HCT116 (cell line): Measurements from ENCODE around the gene RPL10. TPM values are rescaled to one million over a fixed set of nuclear protein-coding genes. Genes with fewer than 3 reads are reported as not detected.
"Not testable (repeated sequence)": the region's sequence is repeated elsewhere in the genome, so short reads cannot be mapped to it uniquely, and the experiment has no call there.

Experiments
- ATAC-seq: fragments of 200-7000 bp; cut with Tn5 transposase; 2 replicates; pipeline ENCODE4 v1.9.1; 2020; ENCODE audit warnings: mild to moderate bottlenecking, moderate library complexity
- BruUV-seq: library from RNA; stranded (reverse); fragments of 400-500 nt; replicated peaks from 2 replicates; lab custom pipeline; 2021; lab: Mats Ljungman, UMichigan
- CTCF ChIA-PET: fragments of 300-600 bp; sonication (Branson Sonifier 250); formaldehyde crosslinking; loops from one replicate; lab custom pipeline; 2021; ENCODE audit warnings: antibody characterized with exemption; lab: Charles Lee
- POLR2A ChIA-PET: fragments of 300-600, 350-600 bp; sonication (Branson Sonifier 250); formaldehyde crosslinking; loops from one replicate; lab custom pipeline; 2021; ENCODE audit warnings: antibody characterized with exemption; lab: Charles Lee
- RAD21 ChIA-PET, 2 experiments: fragments of 300-600 bp; sonication (Branson Sonifier 250); formaldehyde crosslinking; loops; one replicate each; lab custom pipeline; 2023; ENCODE audit warnings: low total read pairs in 2 of 2; ENCODE audit not compliant: uncharacterized antibody in 2 of 2, unreplicated experiment in 2 of 2, low non-redundant PET in 1 of 2; lab: Charles Lee
- DNase-seq: peaks from one replicate; pipeline ENCODE4 v3.0.0-alpha.2; 2010; ENCODE audit warnings: low read depth, low spot score
- H2AFZ ChIP-seq: fragments of 200-600 bp; shearing (Covaris generic), sonication (generic); 2 replicates; pipeline ENCODE4 v1.6.1; 2017; ENCODE audit warnings: low read depth, mixed run types, mixed read lengths, antibody characterized with exemption, low read length; ENCODE audit not compliant: poor library complexity, severe bottlenecking
- H3K27ac ChIP-seq: 2 replicates; pipeline ENCODE4 v1.5.1; 2012; ENCODE audit warnings: low read depth, low read length
- H3K27me3 ChIP-seq: fragments of 200-600 bp; sonication (generic); 2 replicates; pipeline ENCODE4 v1.6.1; 2016; ENCODE audit warnings: mixed run types, low read length, mixed read lengths; ENCODE audit not compliant: insufficient read depth
- H3K36me3 ChIP-seq, 2 experiments: fragments of 200-500 bp in 1 of 2; fragments of 200-600 bp in 1 of 2; sonication (Bioruptor generic) in 1 of 2; sonication (generic) in 1 of 2; 2 replicates each; pipeline versions ENCODE4 v1.5.1 to v1.6.1; 2014 to 2016; ENCODE audit warnings: low read length in 2 of 2, inconsistent platforms in 1 of 2, mixed read lengths in 1 of 2, mixed run types in 1 of 2; ENCODE audit not compliant: insufficient read depth in 2 of 2, control insufficient read depth in 1 of 2
- H3K4me1 ChIP-seq, 2 experiments: fragments of 200-600 bp in 1 of 2; sonication (generic) in 1 of 2; 2 replicates each; pipeline versions ENCODE4 v1.5.1 to v1.6.1; 2012 to 2017; ENCODE audit warnings: low read length in 2 of 2, inconsistent platforms in 1 of 2, mild to moderate bottlenecking in 1 of 2, mixed read lengths in 1 of 2, mixed run types in 1 of 2, moderate library complexity in 1 of 2; ENCODE audit not compliant: insufficient read depth in 2 of 2, control insufficient read depth in 1 of 2
- H3K4me2 ChIP-seq: fragments of 200-600 bp; sonication (generic); 2 replicates; pipeline ENCODE4 v1.6.1; 2017; ENCODE audit warnings: mixed run types, low read length, mixed read lengths
- H3K4me3 ChIP-seq, 2 experiments: fragments of 200-600 bp in 1 of 2; sonication (generic) in 1 of 2; replicated peaks in 1 of 2; 2 replicates each; pipeline ENCODE4 v1.5.1; 2011 to 2016; ENCODE audit warnings: low read length in 2 of 2, control low read depth in 1 of 2, low read depth in 1 of 2, mild to moderate bottlenecking in 1 of 2, mixed read lengths in 1 of 2, mixed run types in 1 of 2
- H3K79me2 ChIP-seq: fragments of 200-600 bp; sonication (generic); 2 replicates; pipeline ENCODE4 v1.6.1; 2017; ENCODE audit warnings: mild to moderate bottlenecking, mixed run types, low read length, moderate library complexity, mixed read lengths; ENCODE audit not compliant: insufficient read depth
- H3K9ac ChIP-seq: fragments of 200-600 bp; sonication (generic); 2 replicates; pipeline ENCODE4 v1.6.1; 2016; ENCODE audit warnings: low read length, mixed read lengths
- H3K9me2 ChIP-seq: fragments of 200-600 bp; sonication (generic), shearing (Covaris generic); 2 replicates; pipeline ENCODE4 v1.6.1; 2017; ENCODE audit warnings: mixed run types, mild to moderate bottlenecking, moderate library complexity; ENCODE audit not compliant: insufficient read depth
- H3K9me3 ChIP-seq, 2 experiments: fragments of 200-500 bp in 1 of 2; fragments of 200-600 bp in 1 of 2; sonication (Bioruptor generic) in 1 of 2; sonication (generic) in 1 of 2; 2 replicates each; pipeline ENCODE4 v1.6.1; 2014 to 2017; ENCODE audit warnings: low read length in 2 of 2, mixed read lengths in 2 of 2, inconsistent platforms in 1 of 2, low read depth in 1 of 2, mild to moderate bottlenecking in 1 of 2, mixed run types in 1 of 2, moderate library complexity in 1 of 2; ENCODE audit not compliant: control insufficient read depth in 1 of 2, insufficient read depth in 1 of 2
- H4K20me1 ChIP-seq: fragments of 200-600 bp; sonication (generic), shearing (Covaris generic); 2 replicates; pipeline ENCODE4 v1.6.1; 2017; ENCODE audit warnings: mixed run types, mild to moderate bottlenecking, moderate library complexity; ENCODE audit not compliant: insufficient read depth
- EZH2phosphoT487 ChIP-seq: fragments of 200-600 bp; IDR thresholded peaks from 2 replicates; pipeline ENCODE4 v1.6.1; 2018; ENCODE audit warnings: antibody characterized with exemption, borderline replicate concordance
- POLR2AphosphoS5 ChIP-seq: IDR thresholded peaks from 2 replicates; pipeline ENCODE4 v1.6.1; 2011; ENCODE audit warnings: mild to moderate bottlenecking, low read depth, low read length, moderate library complexity
- intact Hi-C: fragments of 100-400 bp; cut with micrococcal nuclease; formaldehyde crosslinking; loops from 2 replicates; pipeline ENCODE4 v1.10.0; 2022
- total RNA-seq: library from RNA; stranded (reverse); gene quantifications from one replicate; pipeline ENCODE4 v1.2.1, GENCODE V29; 2021; ENCODE audit not compliant: unreplicated experiment

RPL10 gene
- total RNA-seq, 1 experiment from 2014 or later = 3,069 TPM

- H3K4me1 ChIP-seq = peaks cover 0 to 23% of the 10 kb centered on the region in 2 experiments; a peak in 2 of 4 replicates
- peaks cover 19% of the 10 kb centered on the region for H3K79me2 ChIP-seq
- ATAC-seq (no peak), DNase-seq (no peak)
- H3K36me3 ChIP-seq = peaks cover 0 to 27% of the 10 kb centered on the region in 2 experiments; a peak in 1 of 4 replicates
- TF ChIP-seq POLR2AphosphoS5 (peak; percentile 20; the same call in 1 of the 2 replicates), EZH2phosphoT487 (no peak)
- RAD21 ChIA-PET = no interaction called here
- H2AFZ ChIP-seq = no peak overlapping the region
- H3K4me3 ChIP-seq = peak overlapping the region; percentile 84
- CTCF ChIA-PET = no interaction called here
- H3K9me3 ChIP-seq = no peaks in the 10 kb centered on the region
- peak overlapping the region; percentile 97 for H3K9ac ChIP-seq
- peak overlapping the region; percentile 92 for H3K27ac ChIP-seq
- no TSS peak for BruUV-seq
- no peaks in the 10 kb centered on the region for H3K9me2 ChIP-seq
- no peaks in the 10 kb centered on the region for H3K27me3 ChIP-seq
- intact Hi-C loops = loop anchor here (10.0 kb wide), 1 partner anchor 425 kb away; the partner anchor contains the start of genes HCFC1 and TMEM187
- peak overlapping the region; percentile 85 for H3K4me2 ChIP-seq
- POLR2A ChIA-PET = interaction anchor here (1.3 to 2.8 kb wide), 3 partner anchors 10 to 26 kb away, joined by 3 to 10 read pairs (median 4); partner anchors contain the start of gene DNASE1L1
- H4K20me1 ChIP-seq = no peaks in the 10 kb centered on the region
Measured at GRCh38 chrX:154399527-154400368, 1.6 kb downstream of the RPL10 start.

GRCh38 chrX:154400369-154400817 is 2.2 kb downstream of the RPL10 start:
- peaks cover 19% of the 10 kb centered on the region for H3K79me2 ChIP-seq
- H3K9me2 ChIP-seq, H2AFZ ChIP-seq, H4K20me1 ChIP-seq, RAD21 ChIA-PET, H3K9me3 ChIP-seq, DNase-seq, CTCF ChIA-PET, BruUV-seq, H3K27me3 ChIP-seq, intact Hi-C loops, ATAC-seq: not testable (repeated sequence)
- H3K27ac ChIP-seq = peak overlapping the region; percentile 92
- peak overlapping the region; percentile 85 for H3K4me2 ChIP-seq
- H3K36me3 ChIP-seq = peaks cover 0 to 27% of the 10 kb centered on the region in 2 experiments; a peak in 1 of 4 replicates
- POLR2A ChIA-PET = interaction anchor here (1.4 to 2.8 kb wide), 2 partner anchors 9 to 27 kb away, joined by 4 to 10 read pairs; partner anchors contain the start of gene DNASE1L1
- 0 out of 2 replicates have a peak overlapping the region, but pooled peaks have one; percentile 97 for H3K9ac ChIP-seq
- peaks cover 0 to 23% of the 10 kb centered on the region in 2 experiments; a peak in 2 of 4 replicates for H3K4me1 ChIP-seq
- H3K4me3 ChIP-seq = peak overlapping the region in 1 of 2 experiments; percentile 84; a peak in 3 of 4 replicates
